GM23248 (cell line): Measurements from ENCODE around the gene KNCN. TPM values are rescaled to one million over a fixed set of nuclear protein-coding genes. Genes with fewer than 3 reads are reported as not detected.

Experiments used
- DNase-seq: peaks from one replicate; pipeline ENCODE4 v3.0.0-alpha.2; 2015
- H2AFZ ChIP-seq: fragments of 200-600 bp; sonication (generic); 2 replicates; pipeline ENCODE4 v1.6.1; 2016; ENCODE audit warnings: antibody characterized with exemption
- H3F3A ChIP-seq: fragments of 200-600 bp; sonication (generic); 2 replicates; pipeline ENCODE4 v1.6.1; 2016; ENCODE audit warnings: mild to moderate bottlenecking, antibody characterized with exemption, mixed run types; ENCODE audit not compliant: insufficient read depth
- H3K27ac ChIP-seq: fragments of 200-600 bp; sonication (generic); 2 replicates; pipeline ENCODE4 v1.5.1; 2016; ENCODE audit warnings: mild to moderate bottlenecking
- H3K27me3 ChIP-seq: fragments of 200-600 bp; sonication (generic); replicated peaks from 2 replicates; pipeline ENCODE4 v1.6.1; 2016; ENCODE audit warnings: mild to moderate bottlenecking; ENCODE audit not compliant: insufficient read depth
- H3K36me3 ChIP-seq: fragments of 200-600 bp; sonication (generic); 2 replicates; pipeline ENCODE4 v1.6.1; 2016; ENCODE audit warnings: low read depth, mild to moderate bottlenecking
- H3K4me1 ChIP-seq: fragments of 200-600 bp; sonication (generic); 2 replicates; pipeline ENCODE4 v1.6.1; 2016; ENCODE audit warnings: mild to moderate bottlenecking; ENCODE audit not compliant: insufficient read depth
- H3K4me2 ChIP-seq: fragments of 200-600 bp; sonication (generic); one replicate; pipeline ENCODE4 v1.6.1; 2016; ENCODE audit warnings: mild to moderate bottlenecking; ENCODE audit not compliant: unreplicated experiment
- H3K4me3 ChIP-seq: fragments of 200-600 bp; sonication (generic); 2 replicates; pipeline ENCODE4 v1.5.1; 2016; ENCODE audit warnings: mild to moderate bottlenecking
- H3K79me2 ChIP-seq: fragments of 200-600 bp; sonication (generic); 2 replicates; pipeline ENCODE4 v1.6.1; 2016; ENCODE audit warnings: mild to moderate bottlenecking; ENCODE audit not compliant: insufficient read depth
- H3K9ac ChIP-seq: fragments of 200-600 bp; sonication (generic); 2 replicates; pipeline ENCODE4 v1.6.1; 2016; ENCODE audit warnings: mild to moderate bottlenecking
- H3K9me2 ChIP-seq: fragments of 200-600 bp; sonication (generic); 2 replicates; pipeline ENCODE4 v1.6.1; 2016; ENCODE audit warnings: mixed run types, mild to moderate bottlenecking, moderate library complexity; ENCODE audit not compliant: insufficient read depth
- H3K9me3 ChIP-seq: fragments of 200-600 bp; sonication (generic); one replicate; pipeline ENCODE4 v1.6.1; 2017; ENCODE audit warnings: low read depth
- H4K20me1 ChIP-seq: fragments of 200-600 bp; sonication (generic); 2 replicates; pipeline ENCODE4 v1.6.0; 2016; ENCODE audit not compliant: insufficient read depth
- EZH2 ChIP-seq: fragments of 200-600 bp; sonication (generic); IDR thresholded peaks from 2 replicates; pipeline ENCODE4 v1.6.1; 2018; ENCODE audit warnings: antibody characterized with exemption, mild to moderate bottlenecking; ENCODE audit not compliant: insufficient read depth, poor library complexity, severe bottlenecking
- EZH2phosphoT487 ChIP-seq: fragments of 200-600 bp; sonication (generic); IDR thresholded peaks from 2 replicates; pipeline ENCODE4 v1.6.1; 2018; ENCODE audit warnings: antibody characterized with exemption, moderate library complexity, mild to moderate bottlenecking, low read depth; ENCODE audit not compliant: insufficient read depth
- whole genome bisulfite sequencing, 2 experiments: methylation state at CpG; one replicate each; pipeline ENCODE4 v1.1.6; 2015 to 2017; ENCODE audit warnings: low lambda C conversion rate in 2 of 2, low coverage in 1 of 2; ENCODE audit errors: missing lambda C conversion rate in 2 of 2; 5-methylcytosine and 5-hydroxymethylcytosine counted together
- in situ Hi-C: fragments of 300-500 bp; cut with MboI; formaldehyde crosslinking; loops from 2 replicates; pipeline ENCODE4 v1.15.0; 2020
- polyA plus RNA-seq: library from polyadenylated mRNA; unstranded; fragments of >200 nt; fragmentation: Nextera tagmentation; extraction: Ambion mirVana; gene quantifications from 2 replicates; pipeline ENCODE4 v1.2.1, GENCODE V29; 2016
- total RNA-seq: library from RNA; depleted of rRNA; stranded (reverse); fragments of >200 nt; shearing (Covaris generic); gene quantifications from 2 replicates; pipeline ENCODE4 v1.2.3, GENCODE V29; 2014

Gene KNCN
- total and polyA plus RNA-seq, 2 experiments from 2014 or later: not detected

GRCh38 chr1:46512135-46512791, 39.2 kb downstream of the KNCN start:
- no peak overlapping the region for H2AFZ ChIP-seq
- peaks cover 8% of the 10 kb centered on the region for H3K4me1 ChIP-seq
- no peak overlapping the region for H3K9ac ChIP-seq
- H3K4me3 ChIP-seq: no peak overlapping the region
- H3F3A ChIP-seq: no peaks in the 10 kb centered on the region
- in situ Hi-C loops: no loop called here
- H3K4me2 ChIP-seq: no peak overlapping the region
- no peaks in the 10 kb centered on the region for H3K27me3 ChIP-seq
- TF ChIP-seq EZH2phosphoT487: no peak
- no peak for TF ChIP-seq EZH2
- H3K9me3 ChIP-seq: no peaks in the 10 kb centered on the region
- H3K79me2 ChIP-seq: no peaks in the 10 kb centered on the region
- H3K9me2 ChIP-seq: no peaks in the 10 kb centered on the region
- 83 to 85% methylated on average over 23 of the region's 23 CpGs for WGBS, 2 experiments
- no peaks in the 10 kb centered on the region for H3K36me3 ChIP-seq
- H3K27ac ChIP-seq: no peak overlapping the region
- no peaks in the 10 kb centered on the region for H4K20me1 ChIP-seq
- DNase-seq: no peak

- no peak for TF ChIP-seq EZH2phosphoT487
- TF ChIP-seq EZH2: no peak
- no peak for DNase-seq
- peaks cover 8% of the 10 kb centered on the region for H3K4me1 ChIP-seq
- H3K9ac ChIP-seq: no peak overlapping the region
- no peaks in the 10 kb centered on the region for H3K9me3 ChIP-seq
- H3K4me2 ChIP-seq: no peak overlapping the region
- H3K27ac ChIP-seq: no peak overlapping the region
- H3K27me3 ChIP-seq: no peaks in the 10 kb centered on the region
- H2AFZ ChIP-seq: no peak overlapping the region
- no peaks in the 10 kb centered on the region for H4K20me1 ChIP-seq
- no peaks in the 10 kb centered on the region for H3K36me3 ChIP-seq
- in situ Hi-C loops: no loop called here
- 0 out of 2 replicates have a peak, but pooled peaks cover 7% of the 10 kb centered on the region for H3F3A ChIP-seq
- H3K79me2 ChIP-seq: no peaks in the 10 kb centered on the region
- no peaks in the 10 kb centered on the region for H3K9me2 ChIP-seq
- WGBS, 2 experiments: 61 to 78% methylated on average over 8 of the region's 8 CpGs
- no peak overlapping the region for H3K4me3 ChIP-seq
Observed at GRCh38 chr1:46510998-46511365, 40.5 kb downstream of the KNCN start.

- H3F3A ChIP-seq: 0 out of 2 replicates have a peak, but pooled peaks cover 7% of the 10 kb centered on the region
- no peak overlapping the region for H3K9ac ChIP-seq
- H3K27ac ChIP-seq: no peak overlapping the region
- DNase-seq: no peak
- H3K4me3 ChIP-seq: no peak overlapping the region
- in situ Hi-C loops: no loop called here
- H3K36me3 ChIP-seq: no peaks in the 10 kb centered on the region
- 91 to 92% methylated on average over 18 to 19 of the region's 19 CpGs for WGBS, 2 experiments
- H3K9me3 ChIP-seq: no peaks in the 10 kb centered on the region
- no peaks in the 10 kb centered on the region for H3K9me2 ChIP-seq
- H2AFZ ChIP-seq: no peak overlapping the region
- H4K20me1 ChIP-seq: no peaks in the 10 kb centered on the region
- peaks cover 8% of the 10 kb centered on the region for H3K4me1 ChIP-seq
- no peak overlapping the region for H3K4me2 ChIP-seq
- TF ChIP-seq EZH2: no peak
- no peak for TF ChIP-seq EZH2phosphoT487
- no peaks in the 10 kb centered on the region for H3K79me2 ChIP-seq
- H3K27me3 ChIP-seq: no peaks in the 10 kb centered on the region
Observed at GRCh38 chr1:46510341-46510997, 41.0 kb downstream of the KNCN start.

- H2AFZ ChIP-seq: no peak overlapping the region
- no peak overlapping the region for H3K4me2 ChIP-seq
- H4K20me1 ChIP-seq: no peaks in the 10 kb centered on the region
- peaks cover 8% of the 10 kb centered on the region for H3K4me1 ChIP-seq
- no peaks in the 10 kb centered on the region for H3K9me3 ChIP-seq
- no peak overlapping the region for H3K27ac ChIP-seq
- H3K27me3 ChIP-seq: peaks cover under 1% of the 10 kb centered on the region; the same call in 1 of the 2 replicates
- H3K79me2 ChIP-seq: no peaks in the 10 kb centered on the region
- no peaks in the 10 kb centered on the region for H3K9me2 ChIP-seq
- in situ Hi-C loops: no loop called here
- no peak overlapping the region for H3K9ac ChIP-seq
- no peak overlapping the region for H3K4me3 ChIP-seq
- WGBS, 2 experiments: 46 to 83% methylated on average over 1 to 5 of the region's 5 CpGs
- DNase-seq: peak; percentile 68
- TF ChIP-seq EZH2 (no peak), EZH2phosphoT487 (no peak)
- 0 out of 2 replicates have a peak, but pooled peaks cover 7% of the 10 kb centered on the region for H3F3A ChIP-seq
- H3K36me3 ChIP-seq: no peaks in the 10 kb centered on the region
Observed at GRCh38 chr1:46508757-46509156, 42.7 kb downstream of the KNCN start.
